ENCODE measurements around the gene TEC.

Gene TEC

DNA sequence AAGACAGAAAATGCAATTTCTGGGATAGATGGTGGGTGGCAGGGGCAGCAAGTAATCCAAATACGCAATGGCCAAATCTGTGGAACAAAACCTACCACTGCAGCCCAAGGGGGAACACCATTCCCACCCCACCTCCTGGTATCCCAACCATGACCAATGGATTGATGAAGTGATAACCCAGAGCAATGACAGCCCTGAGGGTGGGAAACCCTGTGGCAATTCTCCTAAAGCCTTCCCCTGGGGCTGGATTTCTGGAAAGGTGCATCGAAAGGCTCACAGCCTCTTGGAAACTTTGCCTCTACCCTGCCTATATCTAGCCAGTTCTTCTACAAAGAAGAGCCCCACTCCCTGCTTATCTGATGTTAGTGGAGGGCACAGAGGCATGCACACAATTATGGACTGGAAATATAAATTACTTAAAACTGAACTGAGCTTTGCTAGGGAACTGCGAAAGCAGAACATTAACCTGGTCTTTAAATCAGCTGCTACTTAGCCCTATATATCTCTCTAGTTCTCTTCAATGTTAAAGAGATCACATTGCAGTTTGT lies 75.6 kb downstream of the TEC start:
- TF ChIP-seq, protein P1, sequence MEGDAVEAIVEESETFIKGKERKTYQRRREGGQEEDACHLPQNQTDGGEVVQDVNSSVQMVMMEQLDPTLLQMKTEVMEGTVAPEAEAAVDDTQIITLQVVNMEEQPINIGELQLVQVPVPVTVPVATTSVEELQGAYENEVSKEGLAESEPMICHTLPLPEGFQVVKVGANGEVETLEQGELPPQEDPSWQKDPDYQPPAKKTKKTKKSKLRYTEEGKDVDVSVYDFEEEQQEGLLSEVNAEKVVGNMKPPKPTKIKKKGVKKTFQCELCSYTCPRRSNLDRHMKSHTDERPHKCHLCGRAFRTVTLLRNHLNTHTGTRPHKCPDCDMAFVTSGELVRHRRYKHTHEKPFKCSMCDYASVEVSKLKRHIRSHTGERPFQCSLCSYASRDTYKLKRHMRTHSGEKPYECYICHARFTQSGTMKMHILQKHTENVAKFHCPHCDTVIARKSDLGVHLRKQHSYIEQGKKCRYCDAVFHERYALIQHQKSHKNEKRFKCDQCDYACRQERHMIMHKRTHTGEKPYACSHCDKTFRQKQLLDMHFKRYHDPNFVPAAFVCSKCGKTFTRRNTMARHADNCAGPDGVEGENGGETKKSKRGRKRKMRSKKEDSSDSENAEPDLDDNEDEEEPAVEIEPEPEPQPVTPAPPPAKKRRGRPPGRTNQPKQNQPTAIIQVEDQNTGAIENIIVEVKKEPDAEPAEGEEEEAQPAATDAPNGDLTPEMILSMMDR (IDR thresholded peaks at IDR 0.05): no peak
- no peak overlapping the region for H2AFZ ChIP-seq
- H3K27ac ChIP-seq: no peak overlapping the region
- H3K36me3 ChIP-seq (ENCODE audit: control insufficient read depth, insufficient read depth, low read length): no peaks in the 10 kb centered on the region
- no peaks in the 10 kb centered on the region for H3K79me2 ChIP-seq
- H3K4me2 ChIP-seq (ENCODE audit: low read length): no peak overlapping the region
- H3K9ac ChIP-seq: no peak overlapping the region
- H3K4me3 ChIP-seq (ENCODE audit: low read depth, low read length): no peak overlapping the region
- H3K27me3 ChIP-seq (ENCODE audit: control insufficient read depth, insufficient read depth, low read length): no peaks in the 10 kb centered on the region
- no peaks in the 10 kb centered on the region for H3K9me3 ChIP-seq (ENCODE audit: control insufficient read depth, low read length)
- H3K4me1 ChIP-seq: no peaks in the 10 kb centered on the region

DNA sequence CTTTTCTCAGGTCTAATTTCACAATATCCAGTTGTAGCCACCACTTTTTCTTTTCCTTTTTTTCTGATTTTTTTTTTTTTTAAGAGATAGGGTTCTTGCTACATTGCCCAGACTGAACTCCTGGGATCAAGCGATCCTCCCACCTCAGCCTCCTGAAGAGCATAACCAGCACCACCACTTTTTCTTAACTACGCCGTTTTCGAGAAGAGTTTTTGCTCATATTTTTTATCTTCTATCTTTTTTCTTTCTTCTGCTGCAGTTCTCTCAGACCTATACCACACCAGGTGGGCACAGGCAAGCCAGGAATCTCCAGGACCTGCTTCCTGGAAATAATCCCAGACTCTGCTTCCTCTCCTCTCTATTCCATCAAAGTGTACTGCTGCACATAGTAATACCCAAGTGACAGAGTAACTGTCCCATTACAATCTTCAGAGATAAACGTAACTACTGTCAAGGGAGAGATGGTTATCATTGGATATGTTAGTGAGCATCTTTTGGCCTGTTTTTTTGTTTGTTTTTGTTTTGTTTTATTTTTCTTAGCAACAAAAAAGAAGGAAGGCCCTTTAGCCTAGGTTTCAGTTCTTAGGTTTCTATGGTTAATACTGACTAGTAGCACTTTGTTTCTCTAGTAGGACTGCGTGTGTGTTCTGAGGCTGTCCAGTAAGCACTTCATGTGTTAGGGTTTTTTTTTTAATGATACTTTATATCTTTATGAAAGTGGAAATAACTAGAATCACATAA lies 76.4 kb downstream of the TEC start:
- Histone ChIP-seq H3K27me3 (ENCODE audit: control insufficient read depth, insufficient read depth, low read length) (no peaks in the 10 kb centered on the region), H3K4me1 (no peaks in the 10 kb centered on the region)
- TF ChIP-seq, protein P1 (IDR thresholded peaks at IDR 0.05): no peak

DNA sequence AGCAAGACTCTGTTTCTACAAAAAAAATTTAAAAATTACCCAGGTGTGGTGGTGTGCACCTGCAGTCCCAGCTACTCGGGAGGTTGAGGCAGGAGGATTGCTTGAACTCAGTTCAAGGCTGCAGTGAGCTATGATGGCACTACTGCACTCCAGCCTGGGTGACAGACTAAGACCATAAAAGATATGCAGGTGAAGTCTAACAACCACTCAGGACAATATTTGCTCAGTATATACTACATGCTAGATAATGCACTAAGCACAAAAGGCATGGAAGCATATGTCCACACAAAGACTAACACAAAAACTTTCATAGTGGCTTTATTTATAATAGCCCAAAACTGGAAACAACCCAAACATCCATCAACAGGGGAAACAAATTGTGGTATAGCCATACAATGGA lies 77.9 kb downstream of the TEC start:
- no peak overlapping the region for H3K4me3 ChIP-seq (ENCODE audit: low read depth, low read length)
- no peak overlapping the region for H3K27ac ChIP-seq
- H3K27me3 ChIP-seq (ENCODE audit: control insufficient read depth, insufficient read depth, low read length): no peaks in the 10 kb centered on the region
- H3K79me2 ChIP-seq: no peaks in the 10 kb centered on the region
- no peak overlapping the region for H3K4me2 ChIP-seq (ENCODE audit: low read length)
- H3K9me3 ChIP-seq (ENCODE audit: control insufficient read depth, low read length): no peaks in the 10 kb centered on the region
- no peaks in the 10 kb centered on the region for H3K36me3 ChIP-seq (ENCODE audit: control insufficient read depth, insufficient read depth, low read length)
- H3K9ac ChIP-seq: no peak overlapping the region
- TF ChIP-seq, protein P1 (IDR thresholded peaks at IDR 0.05): no peak
- no peaks in the 10 kb centered on the region for H3K4me1 ChIP-seq
- no peak overlapping the region for H2AFZ ChIP-seq

More for the DNA sequence above, 76.4 kb downstream of the TEC start:
- Histone ChIP-seq H2AFZ (no peak overlapping the region), H3K4me2 (ENCODE audit: low read length) (no peak overlapping the region), H3K4me3 (ENCODE audit: low read depth, low read length) (no peak overlapping the region), H3K9ac (no peak overlapping the region), H3K36me3 (ENCODE audit: control insufficient read depth, insufficient read depth, low read length) (no peaks in the 10 kb centered on the region), H3K79me2 (no peaks in the 10 kb centered on the region), H3K9me3 (ENCODE audit: control insufficient read depth, low read length) (no peaks in the 10 kb centered on the region), H3K27ac (no peak overlapping the region)

DNA sequence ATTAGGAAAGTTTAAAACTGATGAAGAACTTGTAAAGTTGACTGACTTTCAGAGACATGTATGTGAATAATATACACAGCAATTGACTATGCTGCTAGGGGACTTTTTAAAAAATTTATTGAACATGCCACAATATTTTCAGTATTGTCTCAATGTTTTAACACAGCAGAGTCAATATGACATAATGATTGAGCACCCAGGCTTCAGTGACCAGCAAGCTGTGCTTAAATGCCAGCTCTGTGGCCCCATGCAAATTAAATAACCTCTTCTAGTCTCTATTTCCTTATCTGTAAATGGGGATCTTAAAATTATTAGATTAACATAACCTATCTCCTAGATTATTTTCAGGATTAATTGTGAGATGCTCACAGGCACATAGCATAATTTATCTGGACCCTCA lies 78.8 kb downstream of the TEC start:
- Histone ChIP-seq H3K4me1 (no peaks in the 10 kb centered on the region), H2AFZ (no peak overlapping the region), H3K27ac (no peak overlapping the region), H3K36me3 (ENCODE audit: control insufficient read depth, insufficient read depth, low read length) (no peaks in the 10 kb centered on the region), H3K9me3 (ENCODE audit: control insufficient read depth, low read length) (no peaks in the 10 kb centered on the region), H3K79me2 (no peaks in the 10 kb centered on the region), H3K27me3 (ENCODE audit: control insufficient read depth, insufficient read depth, low read length) (no peaks in the 10 kb centered on the region), H3K9ac (no peak overlapping the region), H3K4me3 (ENCODE audit: low read depth, low read length) (no peak overlapping the region), H3K4me2 (ENCODE audit: low read length) (no peak overlapping the region)
- TF ChIP-seq, protein P1 (IDR thresholded peaks at IDR 0.05): no peak

DNA sequence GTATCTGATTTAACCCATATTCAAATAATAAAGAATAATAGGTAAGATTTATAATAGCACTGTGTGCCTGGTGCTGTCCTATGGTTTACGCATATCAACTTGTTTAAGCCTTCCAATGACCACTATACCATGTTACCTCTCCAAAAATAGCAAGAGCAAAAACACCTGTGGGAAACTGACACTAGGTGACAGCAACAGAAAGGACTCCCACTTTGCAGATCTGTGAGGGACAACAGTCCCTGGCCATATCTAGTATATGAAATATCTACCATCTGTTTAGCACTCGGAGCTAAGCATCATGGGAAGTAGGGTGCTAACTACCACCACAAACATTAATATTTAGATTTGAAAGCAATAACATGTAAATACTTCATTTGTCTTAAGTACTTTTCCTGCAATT lies 79.9 kb downstream of the TEC start:
- Histone ChIP-seq H2AFZ (no peak overlapping the region), H3K4me1 (no peaks in the 10 kb centered on the region), H3K4me2 (ENCODE audit: low read length) (no peak overlapping the region), H3K4me3 (ENCODE audit: low read depth, low read length) (no peak overlapping the region), H3K9me3 (ENCODE audit: control insufficient read depth, low read length) (no peaks in the 10 kb centered on the region), H3K27me3 (ENCODE audit: control insufficient read depth, insufficient read depth, low read length) (no peaks in the 10 kb centered on the region), H3K27ac (no peak overlapping the region), H3K9ac (no peak overlapping the region), H3K36me3 (ENCODE audit: control insufficient read depth, insufficient read depth, low read length) (no peaks in the 10 kb centered on the region), H3K79me2 (no peaks in the 10 kb centered on the region)
- TF ChIP-seq, protein P1 (IDR thresholded peaks at IDR 0.05): no peak
